Measurements from ENCODE around the gene GRIN3B. TPM values are rescaled to one million over a fixed set of nuclear protein-coding genes. Genes with fewer than 3 reads are reported as not detected.

GRIN3B gene
- total and polyA plus RNA-seq, 2 of the 8 experiments (the other 6 are each of a cell fraction or from before 2014, with no cell fraction given), result 0.45 to 1.0 TPM

GRCh38 chr19:988081-988480, 12.1 kb upstream of the GRIN3B start (continued):
- TF ChIP-seq, protein P1, sequence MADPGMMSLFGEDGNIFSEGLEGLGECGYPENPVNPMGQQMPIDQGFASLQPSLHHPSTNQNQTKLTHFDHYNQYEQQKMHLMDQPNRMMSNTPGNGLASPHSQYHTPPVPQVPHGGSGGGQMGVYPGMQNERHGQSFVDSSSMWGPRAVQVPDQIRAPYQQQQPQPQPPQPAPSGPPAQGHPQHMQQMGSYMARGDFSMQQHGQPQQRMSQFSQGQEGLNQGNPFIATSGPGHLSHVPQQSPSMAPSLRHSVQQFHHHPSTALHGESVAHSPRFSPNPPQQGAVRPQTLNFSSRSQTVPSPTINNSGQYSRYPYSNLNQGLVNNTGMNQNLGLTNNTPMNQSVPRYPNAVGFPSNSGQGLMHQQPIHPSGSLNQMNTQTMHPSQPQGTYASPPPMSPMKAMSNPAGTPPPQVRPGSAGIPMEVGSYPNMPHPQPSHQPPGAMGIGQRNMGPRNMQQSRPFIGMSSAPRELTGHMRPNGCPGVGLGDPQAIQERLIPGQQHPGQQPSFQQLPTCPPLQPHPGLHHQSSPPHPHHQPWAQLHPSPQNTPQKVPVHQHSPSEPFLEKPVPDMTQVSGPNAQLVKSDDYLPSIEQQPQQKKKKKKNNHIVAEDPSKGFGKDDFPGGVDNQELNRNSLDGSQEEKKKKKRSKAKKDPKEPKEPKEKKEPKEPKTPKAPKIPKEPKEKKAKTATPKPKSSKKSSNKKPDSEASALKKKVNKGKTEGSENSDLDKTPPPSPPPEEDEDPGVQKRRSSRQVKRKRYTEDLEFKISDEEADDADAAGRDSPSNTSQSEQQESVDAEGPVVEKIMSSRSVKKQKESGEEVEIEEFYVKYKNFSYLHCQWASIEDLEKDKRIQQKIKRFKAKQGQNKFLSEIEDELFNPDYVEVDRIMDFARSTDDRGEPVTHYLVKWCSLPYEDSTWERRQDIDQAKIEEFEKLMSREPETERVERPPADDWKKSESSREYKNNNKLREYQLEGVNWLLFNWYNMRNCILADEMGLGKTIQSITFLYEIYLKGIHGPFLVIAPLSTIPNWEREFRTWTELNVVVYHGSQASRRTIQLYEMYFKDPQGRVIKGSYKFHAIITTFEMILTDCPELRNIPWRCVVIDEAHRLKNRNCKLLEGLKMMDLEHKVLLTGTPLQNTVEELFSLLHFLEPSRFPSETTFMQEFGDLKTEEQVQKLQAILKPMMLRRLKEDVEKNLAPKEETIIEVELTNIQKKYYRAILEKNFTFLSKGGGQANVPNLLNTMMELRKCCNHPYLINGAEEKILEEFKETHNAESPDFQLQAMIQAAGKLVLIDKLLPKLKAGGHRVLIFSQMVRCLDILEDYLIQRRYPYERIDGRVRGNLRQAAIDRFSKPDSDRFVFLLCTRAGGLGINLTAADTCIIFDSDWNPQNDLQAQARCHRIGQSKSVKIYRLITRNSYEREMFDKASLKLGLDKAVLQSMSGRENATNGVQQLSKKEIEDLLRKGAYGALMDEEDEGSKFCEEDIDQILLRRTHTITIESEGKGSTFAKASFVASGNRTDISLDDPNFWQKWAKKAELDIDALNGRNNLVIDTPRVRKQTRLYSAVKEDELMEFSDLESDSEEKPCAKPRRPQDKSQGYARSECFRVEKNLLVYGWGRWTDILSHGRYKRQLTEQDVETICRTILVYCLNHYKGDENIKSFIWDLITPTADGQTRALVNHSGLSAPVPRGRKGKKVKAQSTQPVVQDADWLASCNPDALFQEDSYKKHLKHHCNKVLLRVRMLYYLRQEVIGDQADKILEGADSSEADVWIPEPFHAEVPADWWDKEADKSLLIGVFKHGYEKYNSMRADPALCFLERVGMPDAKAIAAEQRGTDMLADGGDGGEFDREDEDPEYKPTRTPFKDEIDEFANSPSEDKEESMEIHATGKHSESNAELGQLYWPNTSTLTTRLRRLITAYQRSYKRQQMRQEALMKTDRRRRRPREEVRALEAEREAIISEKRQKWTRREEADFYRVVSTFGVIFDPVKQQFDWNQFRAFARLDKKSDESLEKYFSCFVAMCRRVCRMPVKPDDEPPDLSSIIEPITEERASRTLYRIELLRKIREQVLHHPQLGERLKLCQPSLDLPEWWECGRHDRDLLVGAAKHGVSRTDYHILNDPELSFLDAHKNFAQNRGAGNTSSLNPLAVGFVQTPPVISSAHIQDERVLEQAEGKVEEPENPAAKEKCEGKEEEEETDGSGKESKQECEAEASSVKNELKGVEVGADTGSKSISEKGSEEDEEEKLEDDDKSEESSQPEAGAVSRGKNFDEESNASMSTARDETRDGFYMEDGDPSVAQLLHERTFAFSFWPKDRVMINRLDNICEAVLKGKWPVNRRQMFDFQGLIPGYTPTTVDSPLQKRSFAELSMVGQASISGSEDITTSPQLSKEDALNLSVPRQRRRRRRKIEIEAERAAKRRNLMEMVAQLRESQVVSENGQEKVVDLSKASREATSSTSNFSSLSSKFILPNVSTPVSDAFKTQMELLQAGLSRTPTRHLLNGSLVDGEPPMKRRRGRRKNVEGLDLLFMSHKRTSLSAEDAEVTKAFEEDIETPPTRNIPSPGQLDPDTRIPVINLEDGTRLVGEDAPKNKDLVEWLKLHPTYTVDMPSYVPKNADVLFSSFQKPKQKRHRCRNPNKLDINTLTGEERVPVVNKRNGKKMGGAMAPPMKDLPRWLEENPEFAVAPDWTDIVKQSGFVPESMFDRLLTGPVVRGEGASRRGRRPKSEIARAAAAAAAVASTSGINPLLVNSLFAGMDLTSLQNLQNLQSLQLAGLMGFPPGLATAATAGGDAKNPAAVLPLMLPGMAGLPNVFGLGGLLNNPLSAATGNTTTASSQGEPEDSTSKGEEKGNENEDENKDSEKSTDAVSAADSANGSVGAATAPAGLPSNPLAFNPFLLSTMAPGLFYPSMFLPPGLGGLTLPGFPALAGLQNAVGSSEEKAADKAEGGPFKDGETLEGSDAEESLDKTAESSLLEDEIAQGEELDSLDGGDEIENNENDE (IDR thresholded peaks at IDR 0.05; ENCODE audit: insufficient replicate concordance, low read length), result no peak
- TF ChIP-seq TBP (IDR thresholded peaks at IDR 0.05; ENCODE audit: low read depth, low read length) (no peak), BACH1 (IDR thresholded peaks at IDR 0.05; ENCODE audit: low read length) (no peak), RBBP5 (IDR thresholded peaks at IDR 0.05; ENCODE audit: borderline replicate concordance, low read depth, low read length) (no peak)

All from H1 (cell line).